ENCODE results near the gene LCE3E.
"Not testable (repeated sequence)": the region's sequence is repeated elsewhere in the genome, so short reads cannot be mapped to it uniquely, and the experiment has no call there.

LCE3E gene, protein sequence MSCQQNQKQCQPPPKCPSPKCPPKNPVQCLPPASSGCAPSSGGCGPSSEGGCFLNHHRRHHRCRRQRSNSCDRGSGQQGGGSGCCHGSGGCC

DNA sequence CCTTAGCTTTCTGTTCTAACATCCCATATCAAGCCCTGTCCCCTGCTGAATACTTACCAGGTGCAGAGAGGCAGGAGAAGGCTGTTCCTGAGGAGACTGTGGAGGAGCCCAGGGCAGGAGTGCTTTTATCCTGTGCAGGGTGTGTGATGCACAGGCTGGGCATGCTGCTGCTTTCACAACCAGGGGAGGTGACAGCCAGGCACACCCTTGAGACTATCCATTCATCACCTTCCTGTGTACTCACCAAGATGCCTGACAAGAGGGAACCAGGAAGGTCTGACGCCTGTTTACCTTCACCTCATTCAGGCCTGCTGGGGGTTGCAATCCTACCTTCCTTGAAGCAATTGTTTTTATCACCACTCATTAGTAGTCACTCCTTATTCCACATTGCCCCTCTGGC is at the start of gene LCE3E:
Gene LCE3E (minus strand): TSS at position 100 of the 400 bp plus-strand sequence. CDS start 572 bp downstream, outside the sequence.
- DNase-seq (ENCODE audit: low read depth) = no peak

DNA sequence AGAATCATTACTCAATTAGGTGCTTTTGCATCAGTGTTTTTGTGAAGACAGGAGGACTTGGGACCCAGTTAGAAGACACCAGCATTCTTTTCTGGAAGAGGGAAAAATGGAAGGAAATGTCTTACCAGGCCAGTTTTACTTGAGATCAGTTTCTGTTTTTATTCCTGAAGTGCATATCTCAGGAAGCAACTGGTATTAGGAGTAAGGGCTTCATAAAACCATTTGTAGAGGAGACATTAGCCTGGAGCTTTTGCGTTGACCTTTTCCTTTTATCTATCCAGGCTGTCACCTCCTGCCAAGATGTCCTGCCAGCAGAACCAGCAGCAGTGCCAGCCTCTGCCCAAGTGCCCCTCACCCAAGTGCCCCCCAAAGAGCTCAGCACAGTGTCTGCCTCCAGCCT is 46.9 kb upstream of the LCE3E start, which contains the start of gene LCE3B:
Gene LCE3B (plus strand): TSS at position 301 of the 400 bp plus-strand sequence. CDS start 0 bp downstream, at position 301.
- no peak for DNase-seq (ENCODE audit: low read depth)

DNA sequence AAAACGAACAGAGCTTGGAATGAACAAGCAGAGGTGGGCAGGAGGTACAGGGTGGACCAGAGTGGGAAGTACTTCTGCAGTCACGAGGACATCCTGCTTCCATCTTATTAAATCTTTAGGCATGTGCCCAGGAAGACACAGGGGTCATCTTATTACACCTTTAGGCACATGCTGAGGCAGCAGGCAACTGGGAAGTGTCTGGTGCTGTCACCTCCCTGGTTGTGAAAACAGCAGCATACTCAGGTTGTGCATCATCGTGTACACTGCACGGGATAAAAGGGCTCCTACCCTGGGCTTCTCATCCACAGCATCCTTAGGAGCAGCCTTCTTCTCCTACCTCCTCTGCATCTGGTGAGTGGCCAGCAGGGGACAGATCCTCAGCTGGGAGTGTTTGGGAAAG is 33.4 kb upstream of the LCE3E start, which contains the start of gene LCE3C:
Gene LCE3C (plus strand): TSS at position 301 of the 400 bp plus-strand sequence. CDS start 498 bp downstream, outside the sequence.
- DNase-seq (ENCODE audit: low read depth) = no peak

GRCh38 chr1:152596986-152597385 is 30.4 kb upstream of the LCE3E start:
- DNase-seq (ENCODE audit: low read depth) = no peak

DNA sequence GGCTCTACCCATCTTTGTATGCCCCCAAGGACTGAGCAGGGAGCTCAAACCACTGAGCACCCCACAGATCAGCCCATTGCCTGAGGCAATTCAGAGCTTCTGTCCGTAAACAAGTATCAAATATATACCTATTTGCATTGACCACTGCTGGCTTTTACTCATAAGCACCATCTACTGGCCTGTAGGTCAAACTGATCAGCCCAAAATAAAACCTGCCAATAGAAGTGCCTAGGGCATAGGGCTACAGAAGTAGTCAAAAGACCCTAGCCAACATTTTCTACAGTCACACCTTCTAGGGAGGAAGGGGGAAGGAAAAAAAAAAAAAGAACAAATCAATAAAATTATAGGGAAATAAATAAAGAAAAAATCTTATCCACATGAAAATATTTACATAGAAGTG is 19.0 kb upstream of the LCE3E start:
- DNase-seq (ENCODE audit: low read depth) = no peak

GRCh38 chr1:152582647-152583046 is 16.1 kb upstream of the LCE3E start:
- no peak for DNase-seq (ENCODE audit: low read depth)

DNA sequence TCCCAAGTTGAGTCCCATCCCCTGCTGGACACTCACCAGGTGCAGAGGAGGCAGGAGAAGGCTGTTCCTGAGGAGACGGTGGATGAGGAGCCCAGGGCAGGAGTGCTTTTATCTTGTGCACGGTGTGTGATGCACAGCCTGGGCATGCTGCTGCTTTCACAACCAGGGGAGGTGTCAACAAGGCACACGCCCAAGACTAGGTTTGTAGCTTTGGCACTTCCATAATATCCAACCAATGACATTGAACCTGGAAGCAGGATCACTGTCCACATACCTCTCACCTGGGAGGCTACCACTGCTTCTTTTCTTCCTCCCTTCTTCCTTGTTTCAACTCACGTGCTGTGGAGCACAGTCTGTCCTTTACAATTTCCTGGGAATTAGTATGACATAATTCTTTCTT is 13.9 kb upstream of the LCE3E start, which contains the start of gene LCE3D:
Gene LCE3D (minus strand): TSS at position 84 of the 400 bp plus-strand sequence. CDS start 580 bp downstream, outside the sequence.
- no peak for DNase-seq (ENCODE audit: low read depth)

GRCh38 chr1:152579526-152579925 is 12.9 kb upstream of the LCE3E start:
- DNase-seq (ENCODE audit: low read depth) = not testable (repeated sequence)

DNA sequence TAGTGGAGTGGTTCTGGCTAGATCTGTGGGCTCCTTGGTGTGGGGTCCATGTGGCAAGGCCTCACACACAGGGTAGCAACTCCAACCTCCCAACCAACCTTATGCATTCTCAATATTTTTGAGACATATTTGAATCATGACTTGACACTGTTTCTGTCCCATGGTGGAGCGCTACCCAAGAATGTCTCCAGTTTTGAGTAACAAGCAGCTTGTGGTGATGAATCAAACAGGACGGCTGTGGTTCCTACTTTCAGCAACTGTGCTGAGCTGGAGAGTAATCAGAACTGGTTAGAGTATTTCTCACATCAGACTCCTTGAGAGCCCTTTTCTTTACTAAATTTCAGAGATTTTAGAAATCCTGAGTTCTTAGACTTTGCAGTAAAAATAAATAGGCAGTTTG is 10.6 kb upstream of the LCE3E start:
- no peak for DNase-seq (ENCODE audit: low read depth)

GRCh38 chr1:152565535-152566215 is 905 bp downstream of the LCE3E start:
- no peak for DNase-seq (ENCODE audit: low read depth)

GRCh38 chr1:152565115-152565514 is 1.5 kb downstream of the LCE3E start:
- DNase-seq (ENCODE audit: low read depth) = no peak

DNA sequence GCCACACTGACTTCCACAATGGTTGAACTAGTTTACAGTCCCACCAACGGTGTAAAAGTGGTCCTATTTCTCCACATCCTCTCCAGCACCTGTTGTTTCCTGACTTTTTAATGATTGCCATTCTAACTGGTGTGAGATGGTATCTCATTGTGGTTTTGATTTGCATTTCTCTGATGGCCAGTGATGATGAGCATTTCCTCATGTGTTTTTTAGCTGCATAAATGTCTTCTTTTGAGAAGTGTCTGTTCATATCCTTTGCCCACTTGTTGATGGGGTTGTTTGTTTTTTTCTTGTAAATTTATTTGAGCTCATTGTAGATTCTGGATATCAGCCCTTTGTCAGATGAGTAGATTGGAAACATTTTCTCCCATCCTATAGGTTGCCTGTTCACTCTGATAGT is 18.2 kb downstream of the LCE3E start:
- not testable (repeated sequence) for DNase-seq (ENCODE audit: low read depth)

GRCh38 chr1:152546704-152547103 is 19.9 kb downstream of the LCE3E start:
- DNase-seq (ENCODE audit: low read depth) = no peak

- DNase-seq (ENCODE audit: low read depth) = no peak
Observed at GRCh38 chr1:152543820-152544219, 22.8 kb downstream of the LCE3E start.

- no peak for DNase-seq (ENCODE audit: low read depth)
Observed at GRCh38 chr1:152539901-152540300, 26.7 kb downstream of the LCE3E start.

- DNase-seq (ENCODE audit: low read depth) = no peak
Observed at GRCh38 chr1:152537496-152537895, 29.1 kb downstream of the LCE3E start.

DNA sequence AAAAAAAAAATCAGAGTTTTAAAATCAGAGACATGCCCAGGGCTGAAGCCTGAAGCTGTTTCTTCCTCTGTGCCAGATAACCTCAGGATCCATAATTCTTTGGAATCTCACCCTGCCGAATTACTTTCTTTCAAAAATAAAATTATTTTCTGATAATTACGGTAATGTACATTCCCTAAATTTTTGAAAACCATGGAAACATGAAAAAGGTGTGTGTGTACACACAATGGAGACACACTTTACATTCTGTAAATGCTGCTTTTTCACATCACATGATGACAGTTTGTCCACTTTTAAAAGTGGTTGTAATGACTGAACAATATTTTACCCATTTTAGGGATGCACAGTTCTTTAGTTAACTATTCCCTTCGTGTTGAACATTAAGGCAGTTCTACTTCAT is 30.8 kb downstream of the LCE3E start:
- no peak for DNase-seq (ENCODE audit: low read depth)

DNA sequence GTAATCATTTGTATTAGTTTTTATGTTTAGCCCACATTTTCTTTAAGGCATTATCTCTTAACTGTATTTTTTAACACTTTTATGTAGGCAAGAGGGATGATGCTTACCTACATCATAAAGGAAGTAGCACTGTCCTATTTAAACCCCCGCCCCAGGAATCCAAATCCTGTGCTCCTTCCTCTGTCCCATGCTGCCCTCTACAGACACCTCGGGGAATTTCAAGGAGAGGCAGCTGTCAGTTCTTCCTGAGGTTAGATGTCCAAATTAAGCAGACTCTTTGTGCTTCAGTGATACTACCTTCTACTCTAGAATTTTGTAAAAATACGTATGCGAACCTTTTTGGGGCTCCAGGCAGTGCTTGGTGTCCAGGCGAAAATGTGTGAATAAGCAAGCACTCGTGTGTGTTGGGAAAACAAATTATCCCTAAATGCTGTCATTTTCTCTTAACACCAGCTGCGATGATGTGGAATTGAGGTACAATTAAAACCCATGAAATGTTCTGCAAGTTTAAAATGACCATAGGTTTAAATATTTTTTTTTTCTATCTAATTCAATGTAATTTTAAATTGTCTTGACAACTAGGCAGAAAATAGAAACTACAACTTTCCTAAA is 33.1 kb downstream of the LCE3E start:
- DNase-seq (ENCODE audit: low read depth) = no peak

- no peak for DNase-seq (ENCODE audit: low read depth)
Observed at GRCh38 chr1:152525080-152525641, 41.4 kb downstream of the LCE3E start.

- no peak for DNase-seq (ENCODE audit: low read depth)
Observed at GRCh38 chr1:152520561-152521090, 46.0 kb downstream of the LCE3E start.

DNA sequence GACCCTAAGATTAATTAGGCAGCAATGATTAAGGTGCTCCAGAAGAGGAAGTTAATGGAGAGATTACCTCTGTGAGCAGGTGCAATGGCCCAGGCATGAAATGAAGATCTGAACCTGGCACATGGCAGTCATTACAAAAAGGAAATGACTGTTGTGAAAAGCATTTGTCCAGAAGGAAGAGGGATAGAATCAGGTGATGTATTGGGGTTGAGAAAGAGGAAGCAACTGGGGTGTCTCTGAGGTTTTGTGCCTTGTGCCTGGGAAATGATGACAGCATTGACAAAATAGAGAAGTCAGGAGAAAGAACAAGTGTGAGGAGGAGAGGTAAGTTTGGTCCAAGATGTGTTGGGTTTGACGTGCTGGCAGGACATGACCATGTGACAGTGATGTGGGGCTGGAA is 46.7 kb downstream of the LCE3E start:
- DNase-seq (ENCODE audit: low read depth) = no peak

DNA sequence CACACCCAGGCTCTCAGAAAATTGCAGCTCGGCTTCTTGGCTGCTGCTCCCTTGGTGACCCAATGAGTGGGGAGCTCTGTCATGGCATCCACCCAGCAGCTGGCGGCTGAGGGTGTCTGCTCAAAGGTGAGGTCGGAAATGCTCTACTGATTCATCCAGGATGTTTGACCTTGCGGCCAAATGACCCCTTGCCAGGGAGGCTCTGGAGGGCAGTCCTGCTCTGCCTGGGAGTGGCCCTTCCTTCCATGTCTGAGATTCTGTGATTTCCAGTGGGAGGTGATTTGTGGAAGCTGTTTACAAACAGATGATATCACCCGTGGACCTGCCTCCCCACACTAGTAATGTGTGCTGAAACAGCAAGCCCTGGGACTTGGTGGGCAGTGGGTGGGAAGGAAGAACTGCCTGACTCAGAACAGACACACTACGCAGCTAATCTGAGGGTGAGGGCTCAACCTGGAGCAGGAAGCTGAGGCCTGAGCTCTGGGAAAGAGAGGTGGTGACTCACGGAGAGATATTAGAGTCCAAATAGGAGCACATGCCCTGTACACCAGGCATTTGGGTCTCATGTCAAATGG is 49.3 kb downstream of the LCE3E start:
- DNase-seq (ENCODE audit: low read depth) = no peak
